IMR-90 (cell line): ENCODE results near the gene ACTBL2.

Experiments
- BHLHE40 ChIP-seq: fragments of 150-350 bp; IDR thresholded peaks from 2 replicates; pipeline ENCODE4 v1.6.1; 2016; ENCODE audit warnings: mild to moderate bottlenecking, low read depth, low read length
- CEBPB ChIP-seq: IDR thresholded peaks from 2 replicates; pipeline ENCODE4 v1.6.1; 2012; ENCODE audit warnings: low read depth, low read length, improper control_type of control experiment
- CTCF ChIP-seq: conservative IDR thresholded peaks from 2 replicates; pipeline ENCODE4 v1.5.1; 2012; ENCODE audit warnings: mild to moderate bottlenecking, low read depth, low read length, improper control_type of control experiment
- ELK1 ChIP-seq: fragments of 150-350 bp; IDR thresholded peaks from 2 replicates; pipeline ENCODE4 v1.6.1; 2016; ENCODE audit warnings: low read depth, mild to moderate bottlenecking, low read length, moderate library complexity, borderline replicate concordance
- MAZ ChIP-seq: IDR thresholded peaks from 2 replicates; pipeline ENCODE4 v1.6.1; 2012; ENCODE audit warnings: low read depth, mild to moderate bottlenecking, low read length, improper control_type of control experiment, moderate library complexity, borderline replicate concordance
- POLR2A ChIP-seq: IDR thresholded peaks from 2 replicates; pipeline ENCODE4 v1.6.1; 2012; ENCODE audit warnings: mild to moderate bottlenecking, low read depth, low read length
- RAD21 ChIP-seq: IDR thresholded peaks from 2 replicates; pipeline ENCODE4 v1.6.1; 2012; ENCODE audit warnings: low read length, improper control_type of control experiment
- SMC3 ChIP-seq: fragments of 150-350 bp; IDR thresholded peaks from 2 replicates; pipeline ENCODE4 v1.6.1; 2016; ENCODE audit warnings: low read depth, mild to moderate bottlenecking, antibody characterized with exemption, low read length, moderate library complexity
- USF2 ChIP-seq: fragments of 150-350 bp; IDR thresholded peaks from 2 replicates; pipeline ENCODE4 v1.6.1; 2017; ENCODE audit warnings: mild to moderate bottlenecking, antibody characterized with exemption, low read length, low read depth

GRCh38 chr5:57436586-57436985, 46.0 kb downstream of the ACTBL2 start:
- TF ChIP-seq ELK1: no peak
- no peak for TF ChIP-seq CTCF
- TF ChIP-seq POLR2A: no peak
- TF ChIP-seq BHLHE40: no peak
- TF ChIP-seq RAD21: no peak
- TF ChIP-seq MAZ: no peak
- no peak for TF ChIP-seq SMC3
- TF ChIP-seq USF2: no peak
- no peak for TF ChIP-seq CEBPB
